ENCODE data around the gene HIRIP3. TPM values are rescaled to one million over a fixed set of nuclear protein-coding genes. Genes with fewer than 3 reads are reported as not detected.

HIRIP3 gene
- total and polyA plus RNA-seq, 2 of the 13 experiments (the other 11 are each of a cell fraction or from before 2014, with no cell fraction given) = 12.6 to 17.2 TPM

GRCh38 chr16:30005341-30006094 lies 10.1 kb upstream of the HIRIP3 start (continued):
- TF ChIP-seq AGO1 (IDR thresholded peaks at IDR 0.05; ENCODE audit: low read depth, low read length, poor library complexity, severe bottlenecking) = no peak
- no peak for TF ChIP-seq PITX1 (CRISPR knock-in tag; IDR thresholded peaks at IDR 0.05)
- 0 out of 2 replicates have a peak, but pooled peaks have one; percentile 33 for TF ChIP-seq ISL2 (CRISPR knock-in tag; IDR thresholded peaks at IDR 0.05)
- no peak for TF ChIP-seq ZIK1 (CRISPR knock-in tag; IDR thresholded peaks at IDR 0.05; ENCODE audit: borderline replicate concordance, low read depth)
- no peak for TF ChIP-seq ZNF281 (CRISPR knock-in tag; IDR thresholded peaks at IDR 0.05; ENCODE audit: borderline replicate concordance)
- TF ChIP-seq PLRG1 (conservative IDR thresholded peaks at IDR 0.05) = no peak
- TF ChIP-seq ZNF672 (CRISPR knock-in tag; IDR thresholded peaks at IDR 0.05) = no peak
- no peak for TF ChIP-seq ZNF460 (CRISPR knock-in tag; IDR thresholded peaks at IDR 0.05; ENCODE audit: borderline replicate concordance)
- no peak for TF ChIP-seq KIAA2018 (CRISPR knock-in tag; IDR thresholded peaks at IDR 0.05; ENCODE audit: borderline replicate concordance)
- TF ChIP-seq TFE3 (CRISPR knock-in tag; IDR thresholded peaks at IDR 0.05) = no peak
- 0 out of 2 replicates have a peak, but pooled peaks have one; percentile 38 for TF ChIP-seq REL (CRISPR knock-in tag; conservative IDR thresholded peaks at IDR 0.05)
- no peak for TF ChIP-seq ZNF782 (CRISPR knock-in tag; IDR thresholded peaks at IDR 0.05; ENCODE audit: borderline replicate concordance)
- peak; percentile 57 for TF ChIP-seq YY1 (IDR thresholded peaks at IDR 0.05; ENCODE audit: insufficient read depth, insufficient replicate concordance, low read depth, low read length)
- TF ChIP-seq MYC (CRISPR knock-in tag; IDR thresholded peaks at IDR 0.05; ENCODE audit: borderline replicate concordance) = 0 out of 2 replicates have a peak, but pooled peaks have one; percentile 41
- TF ChIP-seq HIVEP1 (CRISPR knock-in tag; IDR thresholded peaks at IDR 0.05) = no peak
- TF ChIP-seq NFYB (CRISPR knock-in tag; IDR thresholded peaks at IDR 0.05) = no peak

Measured in HepG2 (cell line).